ENCODE measurements around the gene TEX14.

- TF ChIP-seq POLR2AphosphoS5 (IDR thresholded peaks at IDR 0.05; ENCODE audit: low read depth, low read length) (no peak), POU2F2 (IDR thresholded peaks at IDR 0.05; ENCODE audit: low read depth, low read length) (no peak), POLR2A (IDR thresholded peaks at IDR 0.05; ENCODE audit: low read depth, low read length) (no peak), TAF1 (IDR thresholded peaks at IDR 0.05; ENCODE audit: low read depth, low read length) (no peak), SPI1 (IDR thresholded peaks at IDR 0.05; ENCODE audit: low read depth, low read length) (no peak), PAX5 (IDR thresholded peaks at IDR 0.05; ENCODE audit: insufficient read depth, low read length, severe bottlenecking) (no peak)
These were observed 159.9 kb downstream of the TEX14 start for GRCh38 chr17:58531661-58532554.
